Epithelial cell of prostate (primary cell): ENCODE data around the gene TMEM236.

ENCODE experiments used
- DNase-seq: peaks from one replicate; pipeline ENCODE4 v3.0.0-alpha.2; 2011; ENCODE audit warnings: low read depth, low spot score
- H3K27ac ChIP-seq: fragments of 450-650 bp; 2 replicates; pipeline ENCODE4 v1.5.1; 2017; ENCODE audit warnings: mild to moderate bottlenecking

TMEM236 gene

GRCh38 chr10:17814973-17815372 is 63.0 kb downstream of the TMEM236 start:
- DNase-seq, result no peak
- no peak overlapping the region for H3K27ac ChIP-seq

GRCh38 chr10:17816199-17816598 is 64.2 kb downstream of the TMEM236 start:
- H3K27ac ChIP-seq, result no peak overlapping the region
- DNase-seq, result no peak

GRCh38 chr10:17817316-17817715 is 65.3 kb downstream of the TMEM236 start:
- DNase-seq, result no peak

GRCh38 chr10:17817790-17818189 is 65.8 kb downstream of the TMEM236 start:
- no peak for DNase-seq
- no peak overlapping the region for H3K27ac ChIP-seq

More at GRCh38 chr10:17817316-17817715, 65.3 kb downstream of the TMEM236 start:
- H3K27ac ChIP-seq, result no peak overlapping the region

GRCh38 chr10:17819836-17820235 is 67.8 kb downstream of the TMEM236 start:
- no peak for DNase-seq
- H3K27ac ChIP-seq, result no peak overlapping the region

- H3K27ac ChIP-seq, result no peak overlapping the region
- no peak for DNase-seq
Observed at GRCh38 chr10:17820943-17821342, 68.9 kb downstream of the TMEM236 start.

- no peak for DNase-seq
- H3K27ac ChIP-seq, result no peak overlapping the region
Observed at GRCh38 chr10:17821893-17822292, 69.9 kb downstream of the TMEM236 start.

GRCh38 chr10:17831341-17831740 is 79.3 kb downstream of the TMEM236 start:
- H3K27ac ChIP-seq, result no peak overlapping the region
- no peak for DNase-seq

GRCh38 chr10:17831896-17832295 is 79.9 kb downstream of the TMEM236 start:
- DNase-seq, result no peak
- no peak overlapping the region for H3K27ac ChIP-seq

- DNase-seq, result no peak
- H3K27ac ChIP-seq, result no peak overlapping the region
Observed at GRCh38 chr10:17833656-17834055, 81.7 kb downstream of the TMEM236 start.

- H3K27ac ChIP-seq, result peak overlapping the region; percentile 43
- peak; percentile 45 for DNase-seq
Observed at GRCh38 chr10:17835688-17836087, 83.7 kb downstream of the TMEM236 start.

- peak overlapping the region; percentile 42 for H3K27ac ChIP-seq
- no peak for DNase-seq
Observed at GRCh38 chr10:17836942-17837341, 84.9 kb downstream of the TMEM236 start.

- DNase-seq, result no peak
- H3K27ac ChIP-seq, result no peak overlapping the region
Observed at GRCh38 chr10:17838080-17838648, 86.2 kb downstream of the TMEM236 start.

GRCh38 chr10:17841050-17841449 is 89.0 kb downstream of the TMEM236 start:
- no peak for DNase-seq
- no peak overlapping the region for H3K27ac ChIP-seq

GRCh38 chr10:17842641-17843040 is 90.6 kb downstream of the TMEM236 start:
- no peak for DNase-seq
- H3K27ac ChIP-seq, result no peak overlapping the region

GRCh38 chr10:17847585-17848296 is 95.7 kb downstream of the TMEM236 start:
- H3K27ac ChIP-seq, result no peak overlapping the region
- DNase-seq, result no peak

GRCh38 chr10:17848646-17849045 is 96.6 kb downstream of the TMEM236 start:
- no peak overlapping the region for H3K27ac ChIP-seq
- no peak for DNase-seq
